IMR-90 (cell line): ENCODE data around the gene STRA6.

Experiments used
- CEBPB ChIP-seq: IDR thresholded peaks from 2 replicates; pipeline ENCODE4 v1.6.1; 2012; ENCODE audit warnings: low read depth, low read length, improper control_type of control experiment
- CHD1 ChIP-seq: IDR thresholded peaks from 2 replicates; pipeline ENCODE4 v1.6.1; 2012; ENCODE audit warnings: low read depth, low read length, improper control_type of control experiment
- FOS ChIP-seq: fragments of 150-350 bp; IDR thresholded peaks from 2 replicates; pipeline ENCODE4 v1.6.1; 2016; ENCODE audit warnings: low read depth, low read length
- MAFK ChIP-seq: IDR thresholded peaks from 2 replicates; pipeline ENCODE4 v1.6.1; 2012; ENCODE audit warnings: low read depth, low read length, improper control_type of control experiment
- MAZ ChIP-seq: IDR thresholded peaks from 2 replicates; pipeline ENCODE4 v1.6.1; 2012; ENCODE audit warnings: low read depth, mild to moderate bottlenecking, low read length, improper control_type of control experiment, moderate library complexity, borderline replicate concordance
- NFE2L2 ChIP-seq: fragments of 150-350 bp; IDR thresholded peaks from 2 replicates; pipeline ENCODE4 v1.6.1; 2016; ENCODE audit warnings: low read depth, mild to moderate bottlenecking, low read length
- POLR2A ChIP-seq: IDR thresholded peaks from 2 replicates; pipeline ENCODE4 v1.6.1; 2012; ENCODE audit warnings: mild to moderate bottlenecking, low read depth, low read length
- RAD21 ChIP-seq: IDR thresholded peaks from 2 replicates; pipeline ENCODE4 v1.6.1; 2012; ENCODE audit warnings: low read length, improper control_type of control experiment
- RCOR1 ChIP-seq: IDR thresholded peaks from 2 replicates; pipeline ENCODE4 v1.6.1; 2012; ENCODE audit warnings: mild to moderate bottlenecking, low read length, improper control_type of control experiment; ENCODE audit not compliant: insufficient replicate concordance
- RFX5 ChIP-seq: IDR thresholded peaks from 2 replicates; pipeline ENCODE4 v1.8.0; 2012; ENCODE audit warnings: low read depth, mild to moderate bottlenecking, low read length, moderate library complexity
- SMC3 ChIP-seq: fragments of 150-350 bp; IDR thresholded peaks from 2 replicates; pipeline ENCODE4 v1.6.1; 2016; ENCODE audit warnings: low read depth, mild to moderate bottlenecking, antibody characterized with exemption, low read length, moderate library complexity
- TF ChIP-seq, protein P1 (sequence below): conservative IDR thresholded peaks from 2 replicates; pipeline ENCODE4 v1.5.1; 2012; ENCODE audit warnings: mild to moderate bottlenecking, low read depth, low read length, improper control_type of control experiment
- TF ChIP-seq, protein P2 (sequence below): fragments of 150-350 bp; IDR thresholded peaks from 2 replicates; pipeline ENCODE4 v1.6.1; 2016; ENCODE audit warnings: low read depth, mild to moderate bottlenecking, low read length, moderate library complexity, borderline replicate concordance
- TF ChIP-seq, protein P3 (sequence below): fragments of 150-350 bp; IDR thresholded peaks from 2 replicates; pipeline ENCODE4 v1.6.1; 2017; ENCODE audit warnings: mild to moderate bottlenecking, antibody characterized with exemption, low read length, low read depth

DNA sequence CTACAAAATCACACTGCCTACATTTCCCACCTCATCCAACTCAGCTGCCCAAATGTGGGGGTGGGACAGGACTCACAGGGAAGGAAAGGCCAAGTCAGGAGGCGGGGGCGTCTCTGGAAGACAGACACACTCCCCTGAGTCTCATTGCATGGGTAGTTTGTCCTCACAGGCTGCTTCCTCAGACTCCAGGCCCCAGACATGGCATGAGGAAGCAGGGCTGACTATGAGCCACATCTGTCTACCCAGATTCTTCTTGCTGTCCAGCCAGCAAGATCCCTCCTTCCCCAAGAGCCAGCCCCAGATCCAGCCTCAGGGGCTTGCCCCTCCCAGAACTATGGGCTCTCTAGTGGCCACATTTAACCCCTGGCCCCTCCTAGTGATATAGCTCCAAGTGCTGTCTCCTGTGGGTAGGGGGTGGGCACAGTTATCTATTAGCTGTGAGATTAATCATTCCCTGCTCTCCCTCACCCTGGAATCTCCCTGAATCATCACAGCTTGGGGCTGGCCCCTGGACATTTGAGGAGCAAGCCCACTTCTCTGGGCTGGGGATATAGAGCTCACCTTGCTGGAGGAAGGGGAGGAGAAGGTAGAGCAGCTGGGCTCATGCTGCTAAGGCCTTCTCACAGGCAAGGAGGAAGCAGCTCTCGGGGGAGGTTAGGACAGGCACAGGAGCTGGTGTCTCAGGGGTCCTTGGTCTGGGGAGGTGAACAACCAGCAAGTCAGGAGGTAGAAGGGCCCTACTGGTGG, 31.4 kb upstream of the STRA6 start:
- TF ChIP-seq, protein P1, sequence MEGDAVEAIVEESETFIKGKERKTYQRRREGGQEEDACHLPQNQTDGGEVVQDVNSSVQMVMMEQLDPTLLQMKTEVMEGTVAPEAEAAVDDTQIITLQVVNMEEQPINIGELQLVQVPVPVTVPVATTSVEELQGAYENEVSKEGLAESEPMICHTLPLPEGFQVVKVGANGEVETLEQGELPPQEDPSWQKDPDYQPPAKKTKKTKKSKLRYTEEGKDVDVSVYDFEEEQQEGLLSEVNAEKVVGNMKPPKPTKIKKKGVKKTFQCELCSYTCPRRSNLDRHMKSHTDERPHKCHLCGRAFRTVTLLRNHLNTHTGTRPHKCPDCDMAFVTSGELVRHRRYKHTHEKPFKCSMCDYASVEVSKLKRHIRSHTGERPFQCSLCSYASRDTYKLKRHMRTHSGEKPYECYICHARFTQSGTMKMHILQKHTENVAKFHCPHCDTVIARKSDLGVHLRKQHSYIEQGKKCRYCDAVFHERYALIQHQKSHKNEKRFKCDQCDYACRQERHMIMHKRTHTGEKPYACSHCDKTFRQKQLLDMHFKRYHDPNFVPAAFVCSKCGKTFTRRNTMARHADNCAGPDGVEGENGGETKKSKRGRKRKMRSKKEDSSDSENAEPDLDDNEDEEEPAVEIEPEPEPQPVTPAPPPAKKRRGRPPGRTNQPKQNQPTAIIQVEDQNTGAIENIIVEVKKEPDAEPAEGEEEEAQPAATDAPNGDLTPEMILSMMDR: no peak
- no peak for TF ChIP-seq RAD21
- no peak for TF ChIP-seq POLR2A
- TF ChIP-seq, protein P2, sequence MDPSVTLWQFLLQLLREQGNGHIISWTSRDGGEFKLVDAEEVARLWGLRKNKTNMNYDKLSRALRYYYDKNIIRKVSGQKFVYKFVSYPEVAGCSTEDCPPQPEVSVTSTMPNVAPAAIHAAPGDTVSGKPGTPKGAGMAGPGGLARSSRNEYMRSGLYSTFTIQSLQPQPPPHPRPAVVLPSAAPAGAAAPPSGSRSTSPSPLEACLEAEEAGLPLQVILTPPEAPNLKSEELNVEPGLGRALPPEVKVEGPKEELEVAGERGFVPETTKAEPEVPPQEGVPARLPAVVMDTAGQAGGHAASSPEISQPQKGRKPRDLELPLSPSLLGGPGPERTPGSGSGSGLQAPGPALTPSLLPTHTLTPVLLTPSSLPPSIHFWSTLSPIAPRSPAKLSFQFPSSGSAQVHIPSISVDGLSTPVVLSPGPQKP: no peak
- TF ChIP-seq RFX5: no peak
- TF ChIP-seq, protein P3, sequence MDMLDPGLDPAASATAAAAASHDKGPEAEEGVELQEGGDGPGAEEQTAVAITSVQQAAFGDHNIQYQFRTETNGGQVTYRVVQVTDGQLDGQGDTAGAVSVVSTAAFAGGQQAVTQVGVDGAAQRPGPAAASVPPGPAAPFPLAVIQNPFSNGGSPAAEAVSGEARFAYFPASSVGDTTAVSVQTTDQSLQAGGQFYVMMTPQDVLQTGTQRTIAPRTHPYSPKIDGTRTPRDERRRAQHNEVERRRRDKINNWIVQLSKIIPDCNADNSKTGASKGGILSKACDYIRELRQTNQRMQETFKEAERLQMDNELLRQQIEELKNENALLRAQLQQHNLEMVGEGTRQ: no peak
- no peak for TF ChIP-seq FOS
- TF ChIP-seq SMC3: no peak
- TF ChIP-seq RCOR1: no peak
- TF ChIP-seq CEBPB: no peak
- TF ChIP-seq MAFK: no peak
- TF ChIP-seq CHD1: no peak
- no peak for TF ChIP-seq NFE2L2
- no peak for TF ChIP-seq MAZ
